GM12872 (cell line): ENCODE data around the gene SLC25A5.
A peak's percentile ranks its signal among the peaks of the same experiment; 100 is the strongest.

Experiments
- CTCF ChIP-seq: IDR thresholded peaks from 3 replicates; pipeline ENCODE4 v1.5.1; 2011; ENCODE audit warnings: low read depth, mild to moderate bottlenecking, low read length, moderate library complexity; ENCODE audit not compliant: insufficient read depth

Gene SLC25A5

GRCh38 chrX:119479845-119480244, 11.6 kb downstream of the SLC25A5 start:
- TF ChIP-seq CTCF = no peak

GRCh38 chrX:119481323-119481801, 13.1 kb downstream of the SLC25A5 start:
- TF ChIP-seq CTCF = no peak

GRCh38 chrX:119482041-119482440, 13.8 kb downstream of the SLC25A5 start:
- TF ChIP-seq CTCF = no peak

- TF ChIP-seq CTCF = peak; percentile 77
Observed at GRCh38 chrX:119482481-119483480, 14.5 kb downstream of the SLC25A5 start.

GRCh38 chrX:119486745-119487144, 18.5 kb downstream of the SLC25A5 start:
- TF ChIP-seq CTCF = no peak

GRCh38 chrX:119488749-119489148, 20.5 kb downstream of the SLC25A5 start:
- TF ChIP-seq CTCF = peak; percentile 49

GRCh38 chrX:119489212-119490074, 21.2 kb downstream of the SLC25A5 start:
- no peak for TF ChIP-seq CTCF
